ENCODE data around the gene MDH1. TPM values are rescaled to one million over a fixed set of nuclear protein-coding genes. Genes with fewer than 3 reads are reported as not detected.

The MDH1 gene
- total RNA-seq, 1 donor: 90.6 TPM

DNA sequence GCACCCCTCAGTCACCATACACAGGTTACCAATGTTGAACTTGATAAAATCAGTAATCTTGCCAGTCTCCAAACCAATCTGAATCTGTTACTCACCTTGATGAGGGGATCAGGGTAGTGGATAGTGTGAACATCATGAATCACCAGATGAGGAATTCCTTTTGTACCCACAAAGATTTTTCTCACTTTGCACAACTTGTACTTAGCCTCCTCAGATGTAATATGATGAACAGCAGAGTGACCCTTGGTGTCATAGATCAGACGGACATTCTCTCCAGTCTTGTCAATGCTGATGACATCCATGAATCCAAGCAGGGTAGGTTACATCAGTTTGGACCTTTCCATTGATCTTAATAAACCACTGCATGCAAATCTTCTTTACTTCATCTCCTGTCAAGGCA is 54.7 kb downstream of the MDH1 start:
- Histone ChIP-seq H3K9me3 (ENCODE audit: low read depth, low read length) (no peaks in the 10 kb centered on the region), H3K4me3 (ENCODE audit: low read length) (no peak overlapping the region), H3K4me1 (ENCODE audit: insufficient read depth, low read length) (no peaks in the 10 kb centered on the region)

DNA sequence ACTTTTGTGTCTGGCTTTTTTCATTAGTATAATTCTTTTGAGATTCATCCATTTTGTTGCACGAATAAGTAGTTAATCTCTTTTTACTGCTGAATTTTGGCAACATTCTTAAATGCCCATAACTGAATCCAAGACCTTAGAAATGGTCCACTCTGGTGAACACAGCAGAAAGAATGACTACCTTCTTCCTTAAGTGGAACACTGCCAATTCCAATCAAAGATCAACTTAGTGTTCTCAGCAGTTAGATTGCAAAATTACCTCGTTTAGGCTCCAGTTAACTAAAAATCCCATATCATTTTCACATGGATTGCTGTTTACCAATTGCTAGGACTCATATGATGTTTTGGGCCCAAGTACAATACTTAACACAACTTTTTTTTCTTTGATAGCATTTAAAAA is 59.9 kb downstream of the MDH1 start:
- Histone ChIP-seq H3K4me3 (ENCODE audit: low read length) (no peak overlapping the region), H3K4me1 (ENCODE audit: insufficient read depth, low read length) (no peaks in the 10 kb centered on the region), H3K27me3 (ENCODE audit: insufficient read depth, low read length) (no peaks in the 10 kb centered on the region), H3K9me3 (ENCODE audit: low read depth, low read length) (no peaks in the 10 kb centered on the region)

More for the DNA sequence above, 54.7 kb downstream of the MDH1 start:
- H3K27me3 ChIP-seq (ENCODE audit: insufficient read depth, low read length): no peaks in the 10 kb centered on the region

DNA sequence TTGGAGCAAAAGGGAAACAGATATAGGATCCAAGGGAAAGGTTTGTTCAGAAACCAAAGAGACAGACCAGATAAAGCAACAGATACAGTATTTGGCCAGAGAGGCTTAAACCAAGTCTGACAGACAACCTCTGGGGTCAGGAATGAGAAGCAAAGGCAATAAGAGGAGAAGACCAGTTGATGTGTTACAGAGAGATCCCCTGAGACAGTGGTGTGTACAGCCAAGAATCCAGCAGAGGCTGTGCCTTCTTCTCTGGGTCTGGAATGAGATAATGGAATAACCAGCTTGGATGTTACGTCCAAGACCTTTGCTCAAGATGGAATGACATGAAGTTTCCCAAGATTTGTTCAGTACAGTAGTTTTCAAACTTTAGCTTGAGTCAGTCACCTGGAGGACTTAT is 61.1 kb downstream of the MDH1 start:
- Histone ChIP-seq H3K9me3 (ENCODE audit: low read depth, low read length) (no peaks in the 10 kb centered on the region), H3K4me3 (ENCODE audit: low read length) (no peak overlapping the region), H3K4me1 (ENCODE audit: insufficient read depth, low read length) (no peaks in the 10 kb centered on the region), H3K27me3 (ENCODE audit: insufficient read depth, low read length) (no peaks in the 10 kb centered on the region)

DNA sequence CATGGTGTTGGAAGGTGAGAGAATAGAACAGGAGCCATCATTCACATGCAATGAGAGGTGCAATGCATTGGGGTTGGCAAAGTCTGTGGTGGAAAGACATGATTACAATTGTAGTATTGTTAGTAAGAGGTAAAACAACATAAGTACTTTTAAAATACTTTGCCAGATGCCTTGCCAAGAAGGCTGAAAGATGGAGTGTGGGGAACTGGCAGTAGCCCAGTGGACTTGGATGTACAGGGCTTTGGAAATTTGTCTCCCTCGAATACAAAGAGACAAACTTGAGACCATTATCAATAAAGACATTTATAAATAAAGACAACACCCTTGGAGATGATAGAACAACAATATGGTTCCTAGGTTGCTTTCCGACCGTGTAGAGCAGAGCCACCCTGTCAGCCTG is 62.0 kb downstream of the MDH1 start:
- no peaks in the 10 kb centered on the region for H3K4me1 ChIP-seq (ENCODE audit: insufficient read depth, low read length)
- H3K27me3 ChIP-seq (ENCODE audit: insufficient read depth, low read length): no peaks in the 10 kb centered on the region
- no peaks in the 10 kb centered on the region for H3K9me3 ChIP-seq (ENCODE audit: low read depth, low read length)
- no peak overlapping the region for H3K4me3 ChIP-seq (ENCODE audit: low read length)

DNA sequence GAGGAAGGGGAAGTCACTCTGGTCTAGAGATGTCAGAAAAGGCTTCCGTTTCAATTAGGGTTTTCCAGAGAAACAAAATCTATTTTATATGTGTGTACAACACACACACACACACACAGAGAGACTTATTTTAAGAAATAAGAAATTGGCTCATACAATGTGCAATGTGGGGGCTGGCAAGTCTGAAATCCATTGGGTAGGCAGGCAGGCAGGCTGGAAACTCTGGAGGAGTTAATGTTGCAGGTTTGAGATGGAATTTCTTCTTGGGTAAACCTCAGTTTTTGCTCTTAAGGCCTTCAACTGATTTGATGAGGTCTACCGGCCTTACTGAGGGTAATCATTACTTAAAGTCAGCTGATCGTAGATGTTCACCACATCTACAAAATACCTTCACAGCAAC is 62.6 kb downstream of the MDH1 start:
- Histone ChIP-seq H3K27me3 (ENCODE audit: insufficient read depth, low read length) (no peaks in the 10 kb centered on the region), H3K4me1 (ENCODE audit: insufficient read depth, low read length) (no peaks in the 10 kb centered on the region), H3K4me3 (ENCODE audit: low read length) (no peak overlapping the region), H3K9me3 (ENCODE audit: low read depth, low read length) (no peaks in the 10 kb centered on the region)

DNA sequence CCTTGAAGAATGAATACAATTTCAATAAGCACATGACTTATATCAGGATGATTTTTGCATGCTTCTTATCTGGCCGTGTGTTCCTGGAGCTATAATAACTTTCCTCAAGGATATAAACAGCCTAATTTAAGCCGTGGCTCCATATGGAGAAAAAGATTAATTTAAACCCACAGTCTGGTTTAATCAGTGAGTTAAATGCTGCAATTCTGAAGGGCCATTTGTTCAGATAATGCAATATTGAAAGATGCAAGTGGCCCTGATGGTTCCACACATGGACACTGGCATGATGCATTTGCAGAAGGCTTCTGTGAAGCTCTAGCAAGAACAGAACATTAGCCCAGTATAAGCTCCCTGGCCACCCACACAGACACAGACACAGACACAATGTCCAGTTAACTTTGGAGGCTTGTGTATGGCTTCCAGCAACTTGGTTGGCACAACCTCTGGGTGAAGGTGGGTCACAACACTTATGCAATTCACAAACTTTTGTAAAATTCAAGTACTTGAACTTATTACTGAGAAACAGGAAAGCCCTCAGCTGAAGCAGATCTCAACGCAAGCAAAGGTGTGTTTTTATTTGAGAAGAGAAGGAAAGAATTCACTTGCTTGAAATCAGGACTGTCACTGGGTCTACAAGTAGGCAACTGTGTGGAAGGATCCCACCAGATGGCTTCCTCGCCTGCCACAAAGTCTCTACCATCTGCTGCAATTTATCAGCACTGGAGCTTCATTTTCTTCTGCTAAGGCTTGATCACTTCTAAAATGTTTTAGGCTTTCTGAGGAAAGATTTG is 63.3 kb downstream of the MDH1 start:
- H3K4me3 ChIP-seq (ENCODE audit: low read length): no peak overlapping the region
- no peaks in the 10 kb centered on the region for H3K27me3 ChIP-seq (ENCODE audit: insufficient read depth, low read length)
- no peaks in the 10 kb centered on the region for H3K4me1 ChIP-seq (ENCODE audit: insufficient read depth, low read length)
- H3K9me3 ChIP-seq (ENCODE audit: low read depth, low read length): no peaks in the 10 kb centered on the region

DNA sequence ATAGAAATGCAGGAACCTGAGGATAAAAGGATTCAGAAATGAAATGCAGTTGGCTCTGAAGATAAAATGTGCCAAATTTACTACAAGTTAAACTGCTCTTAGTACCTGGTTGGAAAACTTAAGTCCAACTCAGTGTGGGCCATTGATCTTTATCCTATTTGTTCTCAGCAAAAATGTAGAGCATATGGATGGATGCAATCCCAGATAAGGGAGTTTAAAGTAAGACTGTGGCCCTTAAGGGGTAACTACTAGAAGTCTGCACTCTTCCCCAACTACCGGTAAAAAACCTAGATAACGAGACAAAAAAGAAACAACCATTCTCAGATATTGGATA is 63.9 kb downstream of the MDH1 start:
- no peaks in the 10 kb centered on the region for H3K27me3 ChIP-seq (ENCODE audit: insufficient read depth, low read length)
- no peaks in the 10 kb centered on the region for H3K9me3 ChIP-seq (ENCODE audit: low read depth, low read length)
- H3K4me3 ChIP-seq (ENCODE audit: low read length): no peak overlapping the region
- H3K4me1 ChIP-seq (ENCODE audit: insufficient read depth, low read length): no peaks in the 10 kb centered on the region

DNA sequence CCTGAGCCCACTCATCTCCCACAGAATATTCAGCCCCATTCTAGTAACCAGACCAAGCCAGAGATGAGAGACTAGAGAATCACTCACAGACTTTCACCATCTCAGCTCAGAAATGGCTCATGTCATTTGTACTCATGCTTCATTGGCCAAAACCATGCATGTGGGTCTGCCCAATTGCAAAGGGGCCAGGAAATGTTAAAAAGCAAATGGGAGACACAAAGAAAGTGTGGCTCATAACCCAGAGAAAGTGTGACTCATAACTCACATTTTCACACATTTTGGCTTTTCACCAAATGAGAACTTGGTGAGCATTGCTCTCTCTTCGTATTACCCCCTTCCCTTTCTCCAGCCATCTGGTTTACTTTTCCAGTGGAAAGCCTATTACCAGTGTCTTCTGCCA is 66.2 kb downstream of the MDH1 start:
- H3K27me3 ChIP-seq (ENCODE audit: insufficient read depth, low read length): no peaks in the 10 kb centered on the region
- no peaks in the 10 kb centered on the region for H3K9me3 ChIP-seq (ENCODE audit: low read depth, low read length)
- H3K4me3 ChIP-seq (ENCODE audit: low read length): no peak overlapping the region
- H3K4me1 ChIP-seq (ENCODE audit: insufficient read depth, low read length): no peaks in the 10 kb centered on the region

Other genes with a start within 250 kb of the MDH1 start
- gene WDPCP, start 486 bp upstream of the MDH1 start, total RNA-seq: 14.5 TPM